NCI-H2029 (cell line): Measurements from ENCODE around the gene IFI27.
"Not testable (repeated sequence)": the region's sequence is repeated elsewhere in the genome, so short reads cannot be mapped to it uniquely, and the experiment has no call there.

Experiments
- DNase-seq: peaks from one replicate; lab custom pipeline; 2025; lab: John Stamatoyannopoulos, UW

The IFI27 gene

GRCh38 chr14:94156143-94156542 is 45.6 kb downstream of the IFI27 start:
- DNase-seq = not testable (repeated sequence)

DNA sequence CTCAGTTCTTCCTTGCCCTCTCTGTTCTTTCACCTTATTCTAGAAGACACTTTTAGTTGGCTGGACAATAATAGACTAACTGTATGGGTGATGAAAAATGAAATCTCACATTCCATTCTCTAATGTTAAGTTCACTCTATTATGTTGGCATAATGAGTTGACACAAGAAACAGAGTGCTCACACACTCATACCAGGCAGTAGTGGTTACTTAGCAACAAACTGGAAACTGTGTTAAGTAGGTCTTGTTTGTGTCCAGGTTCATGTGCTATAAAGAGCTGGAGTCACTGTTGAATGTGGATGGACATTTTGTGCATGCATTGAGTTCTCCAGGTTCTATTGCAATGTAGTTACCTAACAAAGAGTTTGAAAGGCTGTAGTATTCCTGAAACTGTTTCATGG is 46.7 kb downstream of the IFI27 start:
- DNase-seq = peak; percentile 46

GRCh38 chr14:94158239-94158883 is 47.8 kb downstream of the IFI27 start:
- no peak for DNase-seq

- DNase-seq = no peak
These were observed 50.5 kb downstream of the IFI27 start for GRCh38 chr14:94161058-94161457.

- DNase-seq = no peak
These were observed 51.4 kb downstream of the IFI27 start for GRCh38 chr14:94161981-94162380.

GRCh38 chr14:94162466-94162865 is 51.9 kb downstream of the IFI27 start:
- no peak for DNase-seq

DNA sequence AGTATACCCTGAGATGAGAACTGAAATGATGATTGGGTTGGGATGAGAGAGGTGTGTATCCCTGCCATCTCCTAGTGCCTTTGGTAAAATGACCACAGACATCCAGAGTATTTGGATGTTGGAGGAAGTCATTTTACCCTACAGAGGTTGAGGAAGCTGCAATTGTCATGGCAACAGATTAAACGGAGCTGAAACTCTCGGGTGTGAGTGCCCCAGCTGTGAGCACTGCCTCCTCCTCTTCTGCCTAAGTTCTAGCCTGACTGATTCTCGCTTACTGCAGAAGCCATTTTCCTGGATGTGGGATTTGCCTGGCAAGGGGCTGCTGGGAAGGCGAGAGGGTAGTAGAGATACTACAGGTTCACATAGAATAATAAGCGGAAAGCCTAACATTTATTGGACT is 53.3 kb downstream of the IFI27 start:
- DNase-seq = no peak

DNA sequence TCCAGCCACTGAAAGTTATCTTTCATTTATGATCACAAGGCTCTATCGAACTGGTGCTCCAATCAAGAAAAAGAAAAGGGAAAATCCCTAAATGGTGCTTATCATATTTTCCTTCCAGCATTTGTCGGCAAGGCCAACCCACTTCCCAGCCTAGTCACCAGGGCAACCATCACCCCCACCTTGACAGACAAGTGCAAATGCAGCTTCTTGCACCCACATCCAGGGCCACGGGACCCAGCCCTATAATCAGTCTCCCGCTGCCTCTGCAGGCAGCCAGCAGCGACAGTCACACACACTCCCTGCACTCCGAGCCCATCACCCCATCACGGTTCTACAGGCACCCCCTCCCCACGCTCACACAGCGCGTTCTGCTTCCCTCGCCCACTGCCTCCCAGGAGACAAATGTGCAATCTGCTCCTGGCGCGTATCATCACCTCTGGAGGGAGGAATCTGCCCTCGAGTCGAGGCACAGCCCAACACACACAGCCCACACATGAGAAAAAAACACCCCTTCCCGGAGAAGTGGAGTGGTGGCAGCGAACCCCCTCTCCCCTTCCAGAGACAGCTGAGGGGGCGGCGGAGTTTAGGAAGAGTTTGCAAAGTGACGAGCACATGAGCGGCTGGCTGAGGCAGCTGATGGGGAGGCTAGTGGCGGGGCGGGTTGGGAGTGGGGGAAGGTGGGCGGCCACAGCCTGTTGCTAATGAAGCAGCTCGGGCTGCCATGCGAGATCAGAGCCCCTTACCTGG is 54.3 kb downstream of the IFI27 start:
- DNase-seq = no peak

GRCh38 chr14:94165744-94166143 is 55.2 kb downstream of the IFI27 start:
- DNase-seq = no peak
